Germinal center (tissue), 1 donor: ENCODE data around the gene MRTFA.

Source experiments
- DNase-seq: peaks from one replicate; pipeline ENCODE4 v3.0.0; 2012; ENCODE audit warnings: mixed read lengths, low spot score

MRTFA gene

DNA sequence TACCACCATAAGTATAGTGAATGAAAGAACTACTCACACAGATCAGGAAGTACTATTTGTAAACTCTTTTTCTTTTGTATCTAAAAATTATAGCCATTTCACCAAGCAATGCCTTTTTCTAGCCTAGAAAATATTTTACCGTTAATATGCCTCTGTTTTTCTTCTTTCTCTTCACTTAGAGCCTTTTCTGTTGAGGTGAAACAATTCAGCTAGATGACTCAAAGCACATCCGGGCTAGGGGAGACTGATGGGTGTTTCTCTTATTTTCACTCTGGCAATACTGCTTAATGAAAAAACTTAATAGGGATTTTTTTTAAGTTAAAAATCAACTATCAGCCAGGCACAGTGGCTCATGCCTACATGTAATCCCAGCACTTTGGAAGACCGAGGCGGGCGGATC is 172.8 kb downstream of the MRTFA start:
- peak; percentile 17 for DNase-seq

DNA sequence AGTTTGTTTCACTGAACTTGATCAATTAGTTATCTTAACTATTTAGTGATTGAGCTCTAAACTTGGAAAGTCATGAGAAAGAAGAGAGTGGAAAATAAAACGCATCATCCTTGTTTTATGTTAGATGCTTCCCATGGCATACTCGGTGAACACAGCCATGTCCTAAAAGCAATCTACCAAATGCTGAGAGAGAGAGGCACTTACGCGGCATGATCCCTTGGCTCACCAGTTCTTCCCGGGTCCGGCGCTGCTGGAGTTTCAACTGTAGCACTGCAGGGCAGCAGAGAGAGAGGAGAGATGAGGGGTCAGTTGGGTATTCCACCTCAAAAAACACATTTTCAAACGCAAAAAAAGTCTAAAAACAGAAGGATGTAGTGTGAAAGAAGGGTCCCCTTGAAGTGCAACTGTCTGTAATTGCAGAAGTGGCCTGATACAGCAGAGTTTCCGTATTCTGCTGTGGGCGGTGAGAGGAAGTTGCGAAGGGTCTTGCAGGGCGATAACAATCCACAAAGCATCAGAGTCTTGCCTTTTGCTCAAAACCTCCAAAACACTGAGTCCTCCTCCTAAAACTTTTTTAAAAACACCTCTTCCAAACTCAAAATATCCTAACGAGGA is 173.4 kb downstream of the MRTFA start:
- DNase-seq, result peak; percentile 55

DNA sequence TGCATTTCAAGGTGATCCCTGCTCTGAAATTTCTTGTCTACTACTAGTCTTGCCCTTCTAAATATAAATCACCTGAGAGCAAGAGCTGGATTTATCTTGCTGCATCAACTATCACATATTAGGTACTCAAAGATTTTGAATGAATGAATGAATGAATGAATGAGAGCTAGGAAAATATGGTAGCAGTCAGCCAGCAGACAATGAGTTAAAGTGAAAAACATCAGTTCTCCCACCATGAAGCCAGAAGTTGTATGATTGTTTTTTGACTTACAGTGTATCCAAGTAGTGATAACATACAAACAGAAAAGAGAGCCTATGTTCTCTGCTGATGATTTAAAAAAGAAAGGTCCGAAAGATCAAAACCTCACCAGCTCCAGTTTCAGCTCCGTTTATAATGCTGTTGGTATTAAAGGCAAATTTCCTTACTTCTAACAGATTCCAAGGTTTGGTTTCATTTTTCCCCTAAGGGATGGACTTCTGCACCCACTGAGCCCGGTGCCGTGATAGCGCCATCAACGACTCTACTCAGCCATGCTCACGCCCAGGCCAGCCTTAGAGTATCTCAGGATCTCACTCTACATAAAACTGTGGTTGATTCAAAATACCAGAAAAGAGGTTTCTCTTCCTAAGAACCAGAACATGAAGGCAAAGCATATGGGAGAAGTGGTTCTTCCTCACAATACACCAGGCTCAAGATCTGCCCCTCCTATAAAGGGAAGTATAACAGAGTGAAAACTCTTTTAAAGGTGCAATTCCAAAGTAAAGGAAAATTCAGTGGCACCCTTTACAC is 174.1 kb downstream of the MRTFA start:
- DNase-seq, result peak; percentile 11

DNA sequence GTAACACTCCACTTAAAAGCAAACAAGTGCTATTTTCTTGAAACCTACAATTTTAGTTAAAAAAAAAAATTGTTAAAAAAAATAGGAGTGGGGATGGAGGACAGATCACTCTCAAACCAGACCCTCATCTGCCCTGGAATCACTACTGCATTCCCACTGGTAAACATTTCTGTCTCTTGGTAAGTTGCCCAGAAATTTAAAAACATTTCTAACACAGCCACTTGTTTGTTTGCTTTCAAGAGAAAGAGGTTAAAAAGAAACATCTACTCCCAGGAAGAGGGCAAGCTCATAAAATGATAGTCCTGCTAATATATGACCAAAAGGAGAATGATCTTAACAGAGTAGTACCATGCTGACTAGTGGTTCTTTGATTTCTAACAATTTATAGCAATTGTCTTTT is 182.8 kb downstream of the MRTFA start:
- DNase-seq, result no peak

DNA sequence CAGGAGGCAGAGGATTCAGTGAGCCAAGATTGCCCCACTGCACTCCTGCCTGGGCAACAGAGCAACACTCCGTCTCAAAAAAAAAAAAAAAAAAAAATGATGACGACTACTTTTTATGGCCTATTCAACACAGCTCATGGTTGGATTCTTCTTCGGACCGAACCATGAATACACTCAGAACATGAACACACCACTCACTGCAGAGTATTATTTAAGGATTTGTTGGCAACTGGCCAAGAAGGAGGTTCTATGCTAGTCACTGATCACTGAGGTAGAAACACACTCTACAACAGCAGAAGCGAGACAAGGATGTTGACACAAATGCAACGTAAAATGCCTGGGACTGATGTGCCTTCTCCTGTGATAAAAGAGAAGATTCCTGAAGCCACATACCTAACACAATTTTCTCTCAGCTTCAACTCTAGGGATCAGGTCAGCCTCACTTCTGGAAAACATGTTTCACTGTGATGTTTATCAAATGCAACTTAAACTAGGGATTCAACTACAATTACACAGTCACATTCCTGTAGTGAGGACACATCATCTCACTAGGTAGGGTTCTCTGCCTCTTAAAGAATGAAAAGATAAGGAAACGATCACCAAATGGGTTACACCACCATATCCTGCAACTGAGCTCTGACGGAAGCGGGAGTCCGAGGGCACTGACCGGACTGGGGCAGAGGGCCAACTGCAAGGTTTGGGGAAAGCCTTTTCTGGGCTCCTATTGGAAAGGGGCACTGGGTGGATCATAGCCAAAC is 183.6 kb downstream of the MRTFA start:
- no peak for DNase-seq

DNA sequence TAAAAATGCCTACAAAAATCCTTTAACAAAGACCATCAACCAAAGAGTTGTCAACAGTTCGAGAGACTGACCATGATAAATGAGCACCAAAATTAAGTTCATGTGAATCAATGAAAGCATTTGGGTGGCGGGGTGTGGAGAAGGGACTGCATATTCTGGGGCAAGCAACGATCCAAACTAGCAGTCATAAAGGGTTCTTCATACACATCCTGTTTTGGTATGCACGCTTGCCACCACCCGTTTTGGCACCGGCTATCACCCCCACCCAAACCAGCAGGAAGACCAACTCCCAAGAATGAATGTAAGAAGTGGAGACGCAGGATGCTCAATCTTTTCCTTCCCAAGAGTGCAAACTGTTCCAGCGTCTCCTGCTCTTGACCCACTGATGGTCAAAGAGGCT is 185.3 kb downstream of the MRTFA start:
- no peak for DNase-seq

DNA sequence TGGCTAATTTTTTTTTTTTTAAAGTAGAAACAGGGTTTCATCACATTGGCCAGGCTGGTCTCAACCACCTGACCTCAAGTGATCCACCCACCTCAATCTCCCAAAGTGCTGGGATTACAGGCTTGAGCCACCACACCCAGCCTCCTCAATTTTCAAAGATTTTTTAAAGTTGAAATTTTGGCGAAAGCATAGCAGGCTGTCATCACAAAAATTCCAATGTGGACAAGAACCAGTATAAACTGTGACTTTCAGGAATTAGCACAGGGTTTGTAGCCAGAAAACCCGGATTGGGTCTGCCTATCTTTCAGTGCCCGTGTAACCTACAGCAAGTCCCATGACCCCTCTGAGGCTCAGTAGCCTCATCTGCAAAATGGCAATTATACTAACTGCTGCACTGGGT is 185.9 kb downstream of the MRTFA start:
- no peak for DNase-seq

DNA sequence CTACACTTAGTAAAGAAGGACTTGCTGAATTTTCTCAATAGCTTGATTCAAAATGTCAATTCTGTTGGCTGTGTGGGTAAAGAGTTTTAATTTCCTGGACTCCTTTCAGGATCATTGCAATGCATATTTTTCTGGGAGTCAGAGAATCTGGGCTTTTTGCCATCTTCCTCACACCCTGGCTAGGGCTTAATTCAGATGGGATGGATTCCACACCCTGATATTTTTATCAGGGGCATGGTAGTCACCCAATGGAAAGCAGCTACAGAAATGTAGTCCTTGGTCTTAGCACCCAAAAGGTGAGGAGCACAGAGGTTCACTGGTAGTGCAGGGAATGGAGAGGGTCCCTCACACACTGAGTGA is 186.9 kb downstream of the MRTFA start:
- no peak for DNase-seq

DNA sequence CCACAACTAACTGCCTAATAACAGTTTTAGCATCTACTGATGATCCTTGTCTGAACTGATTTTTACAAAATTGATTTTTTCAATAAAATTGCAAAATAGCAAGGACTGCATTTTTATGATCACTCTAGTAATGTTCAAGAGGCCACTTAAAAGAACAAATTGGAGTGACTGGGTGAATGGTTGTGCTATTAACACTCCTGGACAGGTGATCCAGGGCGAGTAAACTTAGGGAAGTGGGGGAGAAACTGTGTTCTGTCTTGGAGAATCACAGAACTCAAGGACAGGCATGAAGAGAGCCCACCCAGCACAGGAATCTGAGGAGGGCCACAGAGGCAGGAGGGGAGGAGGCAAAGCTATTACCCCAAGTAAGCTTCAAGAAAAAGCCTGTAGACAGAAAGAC is 190.3 kb downstream of the MRTFA start:
- DNase-seq, result no peak

DNA sequence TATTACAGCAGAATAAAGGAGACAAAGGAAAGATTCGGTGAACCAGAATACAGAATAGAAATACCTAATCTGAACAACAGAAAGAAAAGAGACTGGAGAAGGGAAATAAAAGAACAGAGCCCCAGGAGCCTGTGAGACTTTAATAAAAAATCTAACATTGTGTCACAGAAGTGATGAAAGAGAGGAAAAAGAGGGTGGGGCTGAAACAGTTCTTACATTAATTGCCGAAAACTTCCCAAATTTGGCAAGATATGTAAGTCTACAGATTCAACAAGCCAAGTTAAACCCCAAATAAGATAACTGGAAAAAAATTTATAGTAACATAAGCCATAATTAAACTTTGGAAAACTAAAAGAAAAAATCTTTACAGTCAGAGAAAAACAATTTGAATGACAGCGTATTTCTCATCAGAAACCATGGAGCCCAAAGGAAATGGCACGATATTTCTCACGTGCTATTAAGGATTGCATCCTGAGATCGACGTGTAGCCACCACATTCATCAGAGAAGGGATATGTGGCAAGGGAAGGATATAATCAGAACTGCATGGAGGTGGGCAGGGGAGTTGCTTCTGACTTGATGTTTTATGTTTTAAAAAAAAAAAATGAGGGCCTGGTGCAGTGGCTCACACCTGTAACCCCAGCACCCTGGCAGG is 192.2 kb downstream of the MRTFA start:
- no peak for DNase-seq

DNA sequence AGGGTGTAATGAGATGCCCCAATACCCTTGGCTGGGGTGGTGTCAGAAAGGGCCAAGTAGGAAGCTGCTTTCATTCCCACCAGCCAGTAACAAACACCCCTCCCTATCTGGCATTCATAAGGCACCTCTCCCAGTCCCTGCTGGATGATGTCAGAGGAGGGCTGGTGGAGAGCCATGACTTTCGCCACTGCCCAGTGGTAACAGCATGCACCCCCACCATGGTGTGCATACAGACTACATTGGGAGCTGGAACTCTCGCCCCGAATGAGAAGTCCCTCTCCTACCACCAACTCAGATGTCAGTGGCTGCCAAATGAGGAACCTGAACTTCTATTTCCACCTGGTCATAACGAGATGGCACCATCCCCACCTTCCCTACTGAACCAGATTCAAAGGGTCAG is 192.8 kb downstream of the MRTFA start:
- no peak for DNase-seq

DNA sequence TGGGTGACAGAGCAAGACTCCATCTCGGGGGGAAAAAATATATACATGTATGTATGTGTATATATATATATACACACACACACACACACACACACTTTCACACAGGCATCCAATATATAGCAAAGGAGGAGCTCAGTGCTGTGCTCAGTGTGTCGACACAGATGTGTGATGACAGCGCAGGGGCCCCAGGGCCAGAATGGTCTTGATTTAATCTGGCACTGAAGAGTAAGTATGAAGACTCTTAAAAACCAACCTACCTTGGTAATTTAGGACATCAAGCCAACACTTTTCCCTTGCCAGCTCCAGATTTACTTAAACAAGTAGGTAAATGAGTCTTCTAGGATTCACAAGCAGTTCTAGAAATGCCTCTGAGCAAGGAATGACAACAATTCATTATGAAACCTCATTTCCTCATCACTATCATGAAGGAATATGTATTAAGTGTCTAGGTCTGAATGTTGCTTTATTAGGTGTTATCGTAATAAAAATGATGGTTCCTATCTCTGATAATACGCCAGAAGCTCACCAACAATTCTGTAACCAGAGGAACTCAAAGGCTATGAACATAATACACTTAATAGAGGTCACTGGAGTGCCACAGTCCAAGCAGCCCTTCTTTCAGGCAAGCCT is 194.6 kb downstream of the MRTFA start:
- DNase-seq, result no peak

DNA sequence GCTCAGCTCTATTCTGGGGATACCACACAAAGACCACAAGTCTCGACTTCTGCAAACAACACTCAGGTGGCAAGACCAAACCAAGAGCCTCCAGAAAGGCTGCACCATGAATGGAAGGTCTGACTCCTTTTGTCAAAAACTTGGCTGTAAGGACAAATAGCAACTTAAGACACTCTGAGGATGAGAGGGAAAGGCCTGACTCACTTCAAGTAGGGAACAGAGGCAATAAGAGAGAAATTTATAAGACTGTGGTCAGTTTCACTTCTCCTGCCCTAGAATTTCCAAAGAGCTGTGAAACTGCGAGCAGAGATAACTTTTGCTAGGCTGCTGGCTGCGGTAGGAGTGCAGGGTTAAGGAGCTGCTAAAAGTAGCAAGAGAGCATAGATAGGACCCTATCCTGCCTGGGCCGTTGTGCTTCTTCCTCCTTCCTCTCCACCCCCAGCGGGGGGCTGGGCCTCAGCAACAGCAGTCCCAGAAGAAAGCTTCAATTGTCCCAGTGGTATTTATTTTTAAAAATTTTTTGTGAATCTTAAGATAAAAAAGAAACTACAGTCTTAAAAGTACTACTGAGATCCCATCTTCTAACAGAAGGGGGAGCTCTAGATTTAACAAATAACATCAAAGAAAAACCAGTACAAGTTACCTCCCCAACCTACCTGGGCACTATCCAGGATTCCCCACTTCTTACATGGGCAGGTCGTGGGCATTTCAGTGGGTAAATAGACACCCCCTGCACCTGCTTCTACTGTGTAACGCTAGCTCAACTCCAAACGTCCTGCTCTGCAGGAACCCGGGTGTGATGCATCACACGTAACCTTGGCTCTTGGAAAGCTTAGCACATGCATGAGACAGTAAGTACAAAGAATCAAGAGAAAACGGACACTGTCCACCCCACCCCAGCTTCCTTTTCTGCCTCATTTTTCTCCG is 199.8 kb downstream of the MRTFA start:
- DNase-seq, result peak; percentile 62

DNA sequence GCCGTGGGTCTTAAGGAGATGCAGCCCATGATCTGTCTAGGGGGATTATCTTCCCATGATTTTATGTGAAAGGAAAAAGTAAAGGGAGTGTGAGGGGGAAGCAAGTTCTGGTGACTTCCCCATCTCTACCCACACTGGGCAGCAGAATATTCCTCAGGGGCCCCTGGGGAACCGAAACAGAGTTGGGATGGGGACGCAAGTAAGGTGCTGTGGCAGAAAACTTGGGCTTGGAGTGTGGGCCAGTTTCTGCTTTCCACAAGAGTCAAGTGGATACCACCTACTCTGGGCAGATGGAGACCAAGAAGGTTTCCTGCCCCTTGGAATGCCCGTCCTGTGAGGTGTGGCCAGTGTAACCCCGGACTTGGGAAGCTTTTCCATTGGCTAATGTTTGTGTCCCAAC is 201.8 kb downstream of the MRTFA start:
- DNase-seq, result no peak

DNA sequence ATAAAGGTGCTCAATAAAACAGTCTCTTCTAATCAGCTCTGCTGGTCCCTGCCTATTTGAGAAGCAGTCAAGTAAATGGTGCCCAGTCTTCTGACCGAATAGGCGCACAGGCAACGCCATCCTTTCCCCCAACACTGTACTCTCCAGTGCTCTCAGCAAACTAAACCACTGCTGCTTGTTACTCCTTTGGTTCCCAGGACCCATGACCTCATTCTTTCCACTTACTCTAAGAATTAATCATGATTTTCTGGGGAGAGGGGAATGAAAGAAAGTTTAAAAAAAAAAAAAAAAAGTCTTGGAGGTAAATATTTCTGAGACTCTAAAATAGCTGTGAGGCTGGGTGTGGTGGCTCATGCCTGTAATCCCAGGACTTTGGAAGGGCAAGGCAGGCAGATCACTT is 202.4 kb downstream of the MRTFA start:
- no peak for DNase-seq

DNA sequence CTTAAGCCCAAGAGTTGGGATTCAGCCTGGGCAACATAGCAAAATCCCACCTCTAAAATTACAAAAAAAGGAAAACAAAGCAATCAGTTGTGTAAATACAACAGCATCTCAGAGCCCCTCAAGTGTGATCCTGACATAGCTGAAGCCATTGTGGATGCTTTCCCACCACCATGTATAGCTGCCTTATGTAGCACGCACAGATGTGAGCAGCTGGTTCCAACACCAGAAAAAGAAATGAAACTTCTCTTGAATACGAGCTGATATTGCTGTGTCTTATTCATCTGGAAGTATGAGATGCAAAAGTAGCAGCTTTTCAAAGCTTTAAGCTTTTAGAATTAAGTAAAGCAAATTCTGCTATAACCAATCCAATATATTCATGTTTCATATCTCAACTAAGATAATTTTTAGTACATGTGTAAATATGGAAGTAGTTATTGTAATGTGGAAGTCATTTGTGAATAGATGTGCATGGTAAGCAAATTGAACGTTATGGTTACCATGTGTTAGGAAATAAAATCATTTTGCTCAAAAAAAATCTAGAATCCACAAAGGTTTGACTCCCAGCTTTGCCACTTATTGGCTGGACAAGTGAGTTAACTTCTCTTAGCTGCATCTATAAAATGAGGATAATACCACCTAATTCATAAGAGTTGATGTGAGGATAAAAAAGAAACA is 203.0 kb downstream of the MRTFA start:
- no peak for DNase-seq

DNA sequence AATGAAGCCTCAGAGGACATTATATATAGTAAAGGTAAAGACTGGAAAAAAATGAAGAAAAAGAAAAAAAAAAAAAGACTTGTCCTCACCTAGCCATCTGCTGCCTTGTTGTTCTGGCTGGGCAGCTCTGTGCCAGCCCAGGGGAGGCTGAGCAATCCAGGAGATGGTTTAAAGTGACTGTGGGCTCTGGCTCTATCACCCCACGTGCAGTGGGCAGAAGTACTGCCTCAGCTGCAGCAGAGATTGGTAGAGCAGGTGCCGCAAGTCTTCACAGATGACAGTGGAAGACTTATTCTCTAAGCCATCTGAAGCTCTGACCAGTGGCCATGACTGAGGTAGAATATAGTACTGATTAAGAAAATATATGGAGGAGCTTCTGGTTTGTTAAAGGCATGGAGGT is 203.9 kb downstream of the MRTFA start:
- no peak for DNase-seq

DNA sequence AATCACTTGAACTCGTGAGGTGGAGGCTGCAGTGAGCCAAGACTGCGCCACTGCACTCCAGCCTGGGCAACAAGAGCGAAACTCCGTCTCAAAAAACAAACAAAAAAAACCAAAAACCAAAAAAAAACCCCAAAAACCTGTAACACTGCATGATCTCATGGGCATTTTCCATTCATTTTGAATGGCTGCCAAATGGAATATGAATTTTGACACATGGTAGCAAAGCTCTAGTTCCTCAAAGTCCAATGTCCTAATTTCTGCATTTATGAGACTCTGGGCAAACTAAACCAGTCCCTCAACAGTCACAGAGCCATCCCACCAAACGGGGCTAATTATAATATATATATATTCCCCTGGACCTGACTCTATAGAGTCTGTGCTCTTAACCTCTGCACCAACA is 204.4 kb downstream of the MRTFA start:
- DNase-seq, result no peak

DNA sequence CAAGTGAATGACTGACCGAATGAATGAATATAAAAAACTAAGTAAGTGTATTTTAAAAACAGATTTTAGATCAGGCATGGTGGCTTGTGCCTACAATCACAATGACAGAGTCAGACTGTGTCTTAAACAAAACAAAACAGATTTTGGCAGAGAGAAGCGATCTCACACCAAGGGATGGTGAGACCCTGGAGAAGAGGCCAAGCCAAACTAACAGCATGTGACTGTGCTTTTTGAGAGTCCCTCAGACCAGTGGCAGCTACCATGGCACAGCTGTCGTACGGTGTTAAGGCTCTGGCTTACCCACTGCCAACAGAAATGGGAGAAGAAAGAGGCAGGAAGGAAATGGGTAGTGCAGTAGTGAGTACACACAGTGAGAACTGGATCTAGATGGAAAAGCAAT is 205.5 kb downstream of the MRTFA start:
- no peak for DNase-seq

DNA sequence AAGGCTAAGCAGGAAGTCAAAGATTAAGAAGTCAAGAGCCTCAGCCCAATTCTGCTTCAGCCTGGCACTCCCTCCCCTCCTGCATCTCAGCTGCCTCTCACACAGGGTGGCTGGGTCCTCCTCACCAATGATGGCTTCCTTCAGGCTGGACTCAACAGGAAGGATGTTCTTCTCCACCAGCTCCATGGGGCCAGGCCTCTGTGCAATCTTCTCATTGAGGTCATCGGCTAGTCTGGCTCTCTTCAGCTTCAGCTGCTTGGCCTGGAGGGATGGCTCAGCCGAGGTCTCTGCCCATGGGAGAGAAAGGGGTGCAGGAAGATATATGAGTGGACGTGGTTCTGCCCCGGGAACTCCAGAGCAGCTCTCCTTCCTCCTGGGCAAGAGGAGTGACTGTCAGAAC is 207.0 kb downstream of the MRTFA start:
- DNase-seq, result no peak

DNA sequence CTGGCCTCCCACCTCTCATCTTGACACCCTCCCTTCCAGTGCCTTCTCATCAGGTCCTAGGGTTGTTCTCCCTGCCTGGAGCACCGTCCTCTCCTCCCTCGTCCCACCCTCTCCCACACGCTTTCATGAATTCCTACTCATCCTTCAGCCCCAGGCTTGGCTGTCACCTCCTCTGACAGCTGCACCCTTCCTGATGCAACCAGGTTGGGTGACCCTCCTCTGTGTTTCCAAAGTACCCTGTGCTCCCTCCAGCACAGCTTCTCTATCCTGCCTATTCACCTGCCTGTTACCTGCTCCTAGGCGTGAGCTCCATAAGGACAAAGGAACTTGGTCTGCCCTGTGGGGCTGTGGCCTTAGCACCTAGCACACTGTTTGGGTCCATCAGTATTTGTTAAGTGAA is 207.7 kb downstream of the MRTFA start:
- DNase-seq, result no peak
